SU-DHL-6 (cell line): ENCODE results near the gene CENPB.
"Not testable (repeated sequence)": the region's sequence is repeated elsewhere in the genome, so short reads cannot be mapped to it uniquely, and the experiment has no call there.

Experiments used
- CTCF ChIP-seq: fragments of 200-600 bp; sonication (generic); IDR thresholded peaks from one replicate; pipeline ENCODE4 v1.5.1; 2017; ENCODE audit warnings: antibody characterized with exemption, mild to moderate bottlenecking, low read length, moderate library complexity; ENCODE audit not compliant: insufficient read depth, poor library complexity, severe bottlenecking
- EZH2phosphoT487 ChIP-seq: fragments of 200-600 bp; sonication (generic), shearing (Covaris generic); conservative IDR thresholded peaks from 2 replicates; pipeline ENCODE4 v1.6.1; 2018; ENCODE audit warnings: mild to moderate bottlenecking, antibody characterized with exemption, low read length, moderate library complexity, mixed read lengths

DNA sequence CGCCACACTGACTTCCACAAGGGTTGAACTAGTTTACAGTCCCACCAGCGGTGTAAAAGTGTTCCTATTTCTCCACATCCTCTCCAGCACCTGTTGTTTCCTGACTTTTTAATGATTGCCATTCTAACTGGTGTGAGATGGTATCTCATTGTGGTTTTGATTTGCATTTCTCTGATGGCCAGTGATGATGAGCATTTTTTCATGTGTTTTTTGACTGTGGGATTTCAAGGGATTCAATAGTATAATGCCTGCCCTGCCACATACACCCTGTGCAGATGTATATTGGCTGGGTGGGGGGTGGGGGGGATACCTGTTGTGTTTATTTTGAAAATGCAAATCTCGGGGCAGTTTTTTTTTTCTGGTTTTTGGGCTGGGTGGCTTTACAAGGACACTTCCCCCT lies 7.6 kb upstream of the CENPB start:
- TF ChIP-seq CTCF, EZH2phosphoT487: not testable (repeated sequence)
